ENCODE results near the gene TWF2. TPM values are rescaled to one million over a fixed set of nuclear protein-coding genes. Genes with fewer than 3 reads are reported as not detected.

Gene TWF2
- total RNA-seq, 1 experiment from 2014 or later, result 51.0 TPM

DNA sequence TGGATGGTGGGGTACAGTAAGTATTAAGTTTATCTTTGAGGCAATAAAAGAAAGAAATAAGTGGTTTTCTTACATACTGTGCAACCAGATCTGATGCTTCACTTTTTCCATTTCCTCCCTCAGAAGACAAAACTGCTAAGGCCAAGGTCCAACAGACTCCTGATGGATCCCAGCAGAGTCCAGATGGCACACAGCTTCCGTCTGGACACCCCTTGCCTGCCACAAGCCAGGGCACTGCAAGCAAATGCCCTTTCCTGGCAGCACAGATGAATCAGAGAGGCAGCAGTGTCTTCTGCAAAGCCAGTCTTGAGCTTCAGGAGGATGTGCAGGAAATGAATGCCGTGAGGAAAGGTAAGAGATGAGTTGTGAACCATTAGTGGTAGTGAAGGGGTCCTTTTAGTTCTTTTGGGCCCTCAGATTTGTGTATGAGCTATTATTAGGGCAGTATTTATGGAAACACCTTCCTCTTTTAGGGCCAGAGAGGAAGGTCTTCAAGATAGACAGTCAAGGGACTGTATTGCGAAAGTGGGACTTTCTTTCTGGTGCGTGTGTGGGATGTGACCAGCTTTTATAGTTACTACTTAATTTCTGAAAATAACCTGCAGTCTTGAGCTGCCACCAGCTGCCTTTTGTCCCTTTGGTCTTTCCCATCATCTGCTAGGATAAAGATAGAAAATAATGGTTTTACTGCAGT, 36.4 kb downstream of the TWF2 start:
- DNase-seq (ENCODE audit: low read depth), result no peak

DNA sequence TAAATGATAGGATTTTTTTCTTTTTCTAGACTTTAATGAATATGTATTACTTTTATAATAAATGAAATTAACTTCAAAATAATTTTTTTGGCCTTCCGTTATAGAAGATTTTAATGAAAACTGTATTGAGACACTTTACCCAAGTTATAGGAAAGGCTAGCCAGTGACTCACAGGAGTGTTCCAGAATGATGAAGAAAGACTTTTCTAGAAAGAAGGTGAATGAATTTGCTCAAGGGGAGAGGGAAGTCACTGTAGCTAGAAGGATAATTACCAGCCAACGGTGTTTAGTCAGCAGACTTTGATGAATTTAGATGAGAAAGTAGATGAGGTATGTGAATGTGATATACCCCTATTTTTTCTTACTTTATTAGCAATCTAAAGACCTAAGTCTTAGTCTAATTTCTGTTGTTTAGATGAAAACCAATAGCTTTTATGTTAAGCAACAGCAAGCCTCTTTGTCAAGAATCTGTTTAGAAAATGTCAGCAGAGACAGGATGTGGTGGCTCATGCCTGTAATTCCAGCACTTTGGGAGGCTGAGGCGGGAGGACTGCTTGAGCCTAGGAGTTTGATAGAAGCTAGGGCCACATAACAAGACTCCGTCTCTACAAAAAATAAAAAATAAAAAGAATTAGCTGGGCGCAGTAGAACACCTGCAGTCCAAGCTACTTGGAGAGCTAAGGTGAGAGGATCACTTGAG, 37.8 kb downstream of the TWF2 start:
- no peak for DNase-seq (ENCODE audit: low read depth)

DNA sequence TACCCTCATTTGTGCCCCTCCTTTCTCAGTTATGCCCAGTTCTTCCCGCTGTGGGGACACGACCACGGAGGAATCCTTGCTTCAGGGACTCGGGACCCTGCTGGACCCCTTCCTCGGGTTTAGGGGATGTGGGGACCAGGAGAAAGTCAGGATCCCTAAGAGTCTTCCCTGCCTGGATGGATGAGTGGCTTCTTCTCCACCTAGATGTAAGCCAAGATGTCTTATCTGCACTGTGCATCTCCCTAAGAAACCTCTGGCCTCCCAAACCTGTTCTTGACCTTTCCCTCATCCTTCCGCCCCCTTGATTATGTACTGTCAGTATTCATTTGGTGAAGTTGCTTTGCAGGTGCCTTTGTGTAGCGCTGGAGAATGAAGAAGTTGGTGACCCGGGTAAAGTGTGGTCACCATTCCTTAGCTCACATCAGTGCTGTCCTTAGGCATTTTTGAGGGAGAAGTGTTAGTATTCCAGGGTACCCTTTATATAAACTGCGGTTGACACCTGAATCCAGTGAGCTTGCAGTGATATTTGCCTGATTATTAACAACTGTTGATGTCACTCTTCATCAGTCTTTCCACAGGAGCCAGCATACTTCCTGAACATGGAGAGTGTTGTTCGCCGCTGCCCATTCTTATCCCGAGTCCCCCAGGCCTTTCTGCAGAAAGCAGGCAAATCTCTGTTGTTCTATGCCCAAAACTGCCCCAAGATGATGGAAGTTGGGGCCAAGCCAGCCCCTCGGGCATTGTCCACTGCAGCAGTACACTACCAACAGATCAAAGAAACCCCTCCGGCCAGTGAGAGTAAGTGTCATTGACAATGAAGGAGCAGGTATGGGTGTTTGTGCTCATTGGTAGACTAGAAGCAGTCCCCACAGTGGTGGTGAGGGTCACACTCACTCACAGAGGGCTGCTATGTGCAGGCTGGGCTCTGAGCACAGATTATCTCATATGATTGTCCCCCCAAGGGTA, 40.0 kb downstream of the TWF2 start:
- no peak for DNase-seq (ENCODE audit: low read depth)

DNA sequence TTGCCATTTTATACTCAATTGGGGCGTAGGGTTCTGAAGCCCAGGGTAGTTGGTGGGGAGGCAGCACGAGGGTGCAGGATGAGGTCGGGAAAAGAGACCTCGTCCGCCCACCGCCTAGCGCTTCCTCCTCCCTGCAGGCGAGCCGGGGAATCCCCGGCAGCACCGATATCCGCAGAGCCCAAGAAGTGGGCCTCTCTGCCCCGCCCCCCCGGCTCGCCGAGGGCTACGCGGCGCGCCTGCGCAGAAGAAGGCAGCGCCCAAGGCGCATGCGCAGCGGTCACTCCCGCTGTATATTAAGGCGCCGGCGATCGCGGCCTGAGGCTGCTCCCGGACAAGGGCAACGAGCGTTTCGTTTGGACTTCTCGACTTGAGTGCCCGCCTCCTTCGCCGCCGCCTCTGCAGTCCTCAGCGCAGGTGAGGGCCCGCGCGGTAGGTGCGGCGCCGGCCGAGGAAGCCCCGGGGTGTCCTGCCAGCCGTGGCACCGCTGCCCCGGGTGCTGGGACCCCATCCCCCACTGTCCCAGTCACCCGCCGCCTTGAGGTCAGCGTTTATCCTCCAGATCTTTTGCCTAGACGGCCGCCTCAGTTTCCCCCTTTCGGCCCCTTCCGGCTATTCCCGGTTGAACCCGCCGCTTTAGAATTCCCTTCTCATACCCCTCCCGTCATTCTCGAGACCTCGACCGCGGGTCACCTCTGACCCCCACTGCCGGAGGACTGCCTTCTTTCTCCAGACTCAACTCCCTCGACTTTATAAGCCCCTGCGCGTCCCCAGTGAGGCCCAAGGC, 40.9 kb downstream of the TWF2 start, which contains the start of gene ALAS1:
ALAS1 (plus strand) TSS at position 319 of the 784 bp plus-strand sequence. CDS start 1,082 bp downstream, outside the sequence.
- peak; percentile 81 for DNase-seq (ENCODE audit: low read depth)

DNA sequence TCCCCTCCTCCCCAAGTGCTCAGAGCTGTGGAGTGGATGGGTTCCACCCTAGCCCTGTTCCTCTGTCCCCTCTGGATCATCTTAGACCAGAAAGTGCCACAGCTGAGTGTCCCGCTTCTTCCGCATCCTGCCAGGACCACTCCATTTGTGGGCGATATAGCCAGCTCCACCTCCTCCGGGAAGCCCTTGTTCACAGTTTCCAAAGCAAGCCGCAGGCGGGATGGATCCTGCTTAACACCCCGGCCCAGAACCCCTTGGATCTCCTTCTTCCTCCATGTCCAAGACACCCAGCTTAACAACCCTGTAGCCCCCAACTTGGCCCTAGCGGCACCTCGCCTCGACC, 41.5 kb downstream of the TWF2 start:
- DNase-seq (ENCODE audit: low read depth), result no peak

DNA sequence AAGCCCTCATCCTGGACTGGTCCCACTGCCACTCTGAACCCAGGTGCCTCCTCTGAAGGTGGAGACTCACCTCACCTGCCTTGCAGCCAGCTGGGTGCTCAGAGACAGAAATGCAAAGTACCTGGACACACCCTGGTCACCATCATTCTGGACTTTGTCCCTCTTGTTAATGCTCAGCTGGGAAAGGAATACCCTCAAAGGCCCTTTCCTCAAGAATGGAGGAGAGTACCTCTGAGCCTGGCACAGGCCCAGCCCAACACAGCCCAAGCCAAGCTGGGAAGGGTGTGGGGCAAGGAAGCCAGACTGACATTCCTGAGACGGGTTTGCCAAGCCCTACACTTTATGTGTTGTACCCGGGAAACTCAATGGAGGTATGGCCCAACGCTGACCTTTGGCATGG, 42.0 kb downstream of the TWF2 start:
- no peak for DNase-seq (ENCODE audit: low read depth)

DNA sequence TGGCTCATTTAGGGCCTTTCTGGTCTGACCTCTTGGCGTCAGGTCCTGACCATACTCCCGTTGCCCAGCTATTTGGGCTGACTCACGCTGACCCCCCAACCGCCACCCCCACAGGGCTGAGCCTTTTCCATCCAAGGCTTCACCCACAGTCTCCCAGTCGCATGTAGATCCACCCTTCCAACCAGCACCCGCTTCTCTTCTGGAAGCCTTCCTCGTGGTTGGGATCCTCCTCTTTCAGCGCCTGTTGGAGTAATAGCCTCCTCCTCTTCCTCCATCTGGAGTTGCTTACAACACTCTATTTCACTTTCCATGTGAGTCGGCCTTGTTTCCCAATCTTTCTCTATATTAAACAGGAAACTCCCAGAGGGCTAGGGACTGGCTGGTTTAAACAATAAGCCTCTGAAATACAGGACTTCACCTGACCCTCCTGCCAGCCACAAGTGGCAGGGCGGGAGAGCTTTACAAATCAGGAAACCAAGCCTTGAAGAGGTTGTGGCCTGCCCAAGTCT, 43.1 kb downstream of the TWF2 start:
- peak; percentile 42 for DNase-seq (ENCODE audit: low read depth)

DNA sequence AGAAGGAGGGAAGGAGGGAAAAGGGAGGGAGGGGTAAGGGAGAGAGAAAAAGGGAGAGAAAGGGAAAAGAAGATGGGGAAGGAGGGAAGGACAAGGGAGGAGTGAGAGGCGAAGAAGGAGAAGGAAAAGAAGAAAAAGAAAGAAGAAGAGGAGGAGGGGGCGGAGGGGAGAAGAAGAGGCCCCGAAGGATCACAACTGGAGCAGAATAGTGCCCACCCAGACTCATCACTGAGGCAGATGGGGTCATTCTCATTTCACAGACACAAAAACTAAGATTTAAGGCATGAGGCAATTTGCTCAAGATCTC, 43.7 kb downstream of the TWF2 start:
- DNase-seq (ENCODE audit: low read depth), result no peak

DNA sequence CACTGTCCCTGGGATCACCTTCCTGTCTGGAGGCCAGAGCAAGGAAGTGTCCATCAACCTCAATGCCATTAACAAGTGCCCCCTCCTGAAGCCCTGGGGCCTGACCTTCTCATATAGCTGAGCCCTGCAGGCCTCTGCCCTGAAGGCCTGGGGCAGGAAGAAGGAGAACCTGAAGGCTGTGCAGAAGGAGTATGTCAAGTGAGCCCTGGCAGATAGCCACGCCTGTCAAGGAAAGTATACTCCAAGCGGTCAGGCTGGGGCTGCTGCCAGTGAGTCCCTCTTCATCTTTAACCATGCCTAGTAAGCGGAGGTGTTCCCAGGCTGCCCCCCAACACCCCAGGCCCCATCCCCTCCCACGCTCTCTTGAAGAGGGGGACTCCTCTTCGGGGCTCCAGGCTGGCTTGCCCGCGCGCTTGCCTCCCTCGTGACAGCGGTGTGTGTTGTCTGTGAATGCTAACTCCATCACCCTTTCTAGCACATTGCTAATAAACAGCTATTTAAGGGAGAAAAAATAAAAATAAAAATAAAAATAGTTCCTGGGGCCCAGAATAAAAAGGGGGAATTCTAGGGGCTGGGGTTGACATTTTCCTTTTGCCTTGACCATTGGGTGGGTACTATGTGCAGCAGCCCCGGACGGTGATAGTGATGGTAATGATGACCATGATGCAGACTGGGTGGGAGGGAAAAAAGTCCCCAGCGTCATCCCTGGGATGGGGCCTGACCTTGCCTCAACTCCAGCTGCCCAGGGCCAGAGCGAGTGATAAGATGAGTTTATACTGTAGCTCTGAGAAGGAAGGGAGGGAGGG, 44.3 kb downstream of the TWF2 start:
- no peak for DNase-seq (ENCODE audit: low read depth)

DNA sequence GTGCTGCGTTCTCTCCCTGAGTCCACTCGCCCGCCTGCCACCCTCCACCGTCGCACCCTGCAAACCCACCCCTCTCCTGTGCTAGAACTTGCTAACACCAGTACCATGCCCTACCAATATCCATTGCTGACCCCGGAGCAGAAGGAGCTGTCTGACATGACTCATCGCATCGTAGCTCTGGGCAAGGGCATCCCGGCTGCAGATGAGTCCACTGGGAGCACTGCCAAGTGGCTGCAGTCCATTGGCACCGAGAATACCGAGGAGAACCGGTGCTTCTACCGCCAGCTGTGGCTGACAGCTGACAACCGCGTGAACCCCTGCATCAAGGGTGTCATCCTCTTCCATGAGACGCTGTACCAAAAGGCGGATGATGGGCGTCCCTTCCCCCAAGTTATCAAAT, 45.9 kb downstream of the TWF2 start:
- DNase-seq (ENCODE audit: low read depth), result peak; percentile 83

DNA sequence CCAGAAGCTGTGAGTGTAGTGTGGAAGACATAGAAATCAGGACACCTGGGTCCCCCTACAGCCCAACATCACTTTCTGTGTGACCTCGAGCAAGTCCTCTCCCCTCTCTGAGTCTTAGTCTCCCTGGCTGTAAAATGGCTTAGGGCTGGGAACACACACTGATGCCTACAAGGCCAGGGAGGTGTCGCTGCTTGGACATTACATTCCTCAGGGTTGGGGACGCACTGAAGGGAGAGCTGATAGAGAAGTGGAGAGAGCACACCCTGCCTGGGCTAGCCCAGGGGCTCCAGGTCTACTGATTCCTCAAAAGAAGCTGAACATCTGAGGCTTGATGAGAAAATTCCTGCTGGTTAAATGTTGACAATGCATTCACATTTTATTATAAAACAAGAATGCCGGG, 47.3 kb downstream of the TWF2 start:
- DNase-seq (ENCODE audit: low read depth), result no peak

DNA sequence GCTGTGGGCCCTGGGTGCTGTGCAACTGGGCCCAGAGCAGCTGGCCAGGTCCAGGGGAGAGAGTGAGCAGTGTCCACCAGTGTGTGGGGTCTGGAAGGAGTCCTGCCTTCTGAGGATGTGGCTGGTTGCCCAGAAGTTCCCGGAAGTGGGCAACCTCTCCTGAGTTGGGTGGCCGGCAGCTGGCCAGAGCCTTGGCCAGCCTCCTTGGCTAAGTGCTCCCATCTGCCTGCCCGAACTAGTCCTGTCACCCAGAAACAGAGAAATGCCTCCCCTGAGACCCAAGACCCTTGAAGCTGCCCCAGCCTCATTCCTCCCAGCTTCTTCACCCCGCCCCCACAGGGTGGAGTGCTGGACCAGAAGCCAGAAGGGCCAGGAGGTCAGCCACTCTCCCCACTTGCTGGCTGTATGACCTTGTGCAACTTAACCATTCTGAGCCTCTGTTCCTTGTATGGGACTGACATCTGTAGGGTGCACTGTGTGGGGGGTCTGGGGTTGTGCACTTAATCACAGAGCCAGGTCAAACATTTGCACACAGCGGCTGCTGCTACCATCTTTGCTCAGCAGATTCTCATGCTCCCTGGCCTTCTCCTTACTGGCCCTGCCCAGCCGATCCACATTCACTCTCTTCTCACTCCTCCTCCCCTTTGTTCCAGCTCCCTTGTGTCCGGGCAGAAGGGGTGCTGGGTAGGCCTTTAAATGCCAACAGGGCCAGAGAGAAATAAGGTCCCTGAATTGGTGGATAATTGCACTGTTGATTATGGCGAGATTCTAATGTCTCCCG, 48.5 kb downstream of the TWF2 start:
- peak; percentile 82 for DNase-seq (ENCODE audit: low read depth)

DNA sequence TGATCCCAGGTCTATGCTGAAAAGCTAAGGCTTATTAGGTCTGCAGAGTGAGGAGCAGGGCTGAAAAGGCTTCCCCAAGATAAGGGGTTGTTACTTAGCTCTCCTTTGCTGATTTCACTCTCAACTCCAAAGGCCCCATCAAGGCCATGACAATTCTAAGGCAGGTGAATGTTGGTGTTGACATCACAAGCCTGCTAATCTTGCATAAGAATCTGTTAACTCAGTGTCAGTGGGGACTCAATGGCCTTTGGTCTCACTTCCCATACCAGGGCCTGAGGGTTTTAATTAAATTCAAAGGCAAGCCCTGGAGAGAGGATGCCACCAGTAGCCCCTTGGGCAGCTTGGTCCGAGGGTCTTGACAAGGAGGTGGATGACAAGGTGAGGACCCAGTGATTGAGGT, 50.4 kb downstream of the TWF2 start:
- DNase-seq (ENCODE audit: low read depth), result no peak

DNA sequence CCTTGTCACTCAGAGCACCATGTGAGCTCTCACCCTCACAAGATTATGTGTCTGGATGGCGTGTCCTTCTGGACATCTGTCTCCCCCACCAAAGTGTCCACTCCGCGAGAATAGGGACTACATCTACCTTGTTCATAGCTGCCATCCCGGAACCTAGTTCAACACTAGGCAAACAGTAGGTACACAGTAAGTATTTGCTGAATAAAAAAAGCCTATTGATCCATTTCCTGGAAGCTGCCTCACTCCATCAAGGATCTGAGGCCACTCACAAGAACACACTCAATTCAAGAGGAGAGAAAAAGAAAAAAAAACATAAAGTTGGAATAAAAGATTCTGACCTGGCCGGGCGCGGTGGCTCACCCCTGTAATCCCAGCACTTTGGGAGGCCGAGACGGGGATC, 52.2 kb downstream of the TWF2 start:
- DNase-seq (ENCODE audit: low read depth), result no peak

DNA sequence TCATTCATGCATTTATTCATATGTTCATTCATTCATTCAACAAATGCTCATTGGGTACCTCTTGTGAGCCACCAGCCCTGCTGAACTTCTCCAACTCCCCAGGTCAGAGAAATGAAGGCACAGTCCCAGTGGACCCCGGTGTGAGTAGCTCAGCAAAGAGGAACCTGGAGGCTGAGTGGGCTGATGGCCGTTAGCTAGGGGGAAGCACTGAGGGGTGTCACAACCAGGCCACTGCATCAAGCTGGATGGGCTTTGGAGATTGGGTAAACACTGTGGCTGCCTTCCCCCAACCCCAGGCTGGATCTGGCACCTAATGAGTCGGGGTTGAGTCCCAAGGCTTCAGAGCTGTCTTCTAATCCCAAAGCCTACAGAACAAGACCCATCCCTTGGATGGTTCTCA, 53.1 kb downstream of the TWF2 start:
- DNase-seq (ENCODE audit: low read depth), result no peak

DNA sequence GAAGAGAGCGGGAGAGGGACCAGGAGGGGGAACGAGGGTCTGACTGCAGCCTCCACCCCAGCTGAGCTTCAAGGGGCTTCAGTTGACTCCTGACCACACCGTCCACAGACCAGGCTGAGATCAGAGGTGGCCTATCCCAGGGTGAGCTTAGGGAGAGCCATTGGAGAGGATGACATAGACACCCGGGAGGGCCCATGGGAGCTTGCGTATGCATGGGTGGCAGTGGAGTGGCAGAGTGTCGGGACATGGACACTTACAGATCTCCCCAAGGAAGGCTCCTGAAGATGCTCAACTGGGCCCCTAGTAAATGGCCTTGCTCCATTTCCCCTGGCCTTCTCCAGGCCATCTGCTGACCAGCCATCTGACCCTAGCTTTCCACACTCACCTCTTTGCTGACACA, 53.6 kb downstream of the TWF2 start:
- DNase-seq (ENCODE audit: low read depth), result no peak

DNA sequence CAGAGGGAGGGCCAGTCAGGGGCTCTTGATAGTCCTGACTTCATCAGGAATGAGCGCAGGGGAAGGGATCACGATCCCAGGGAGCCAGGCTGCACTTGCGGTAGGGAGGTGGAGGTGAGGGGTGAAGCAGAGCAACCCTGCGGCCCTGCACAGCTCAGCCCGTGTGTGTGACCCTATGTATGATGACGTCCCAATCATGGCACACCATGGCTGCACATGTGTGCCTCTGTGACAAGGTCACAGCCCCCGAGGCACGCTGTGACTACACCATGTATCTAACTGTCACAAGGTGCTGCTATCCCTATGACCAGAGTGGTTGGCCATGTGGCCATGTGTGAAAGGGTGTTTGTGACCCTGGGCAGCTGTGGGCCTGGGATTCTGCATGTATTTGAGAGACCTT, 54.3 kb downstream of the TWF2 start:
- no peak for DNase-seq (ENCODE audit: low read depth)

DNA sequence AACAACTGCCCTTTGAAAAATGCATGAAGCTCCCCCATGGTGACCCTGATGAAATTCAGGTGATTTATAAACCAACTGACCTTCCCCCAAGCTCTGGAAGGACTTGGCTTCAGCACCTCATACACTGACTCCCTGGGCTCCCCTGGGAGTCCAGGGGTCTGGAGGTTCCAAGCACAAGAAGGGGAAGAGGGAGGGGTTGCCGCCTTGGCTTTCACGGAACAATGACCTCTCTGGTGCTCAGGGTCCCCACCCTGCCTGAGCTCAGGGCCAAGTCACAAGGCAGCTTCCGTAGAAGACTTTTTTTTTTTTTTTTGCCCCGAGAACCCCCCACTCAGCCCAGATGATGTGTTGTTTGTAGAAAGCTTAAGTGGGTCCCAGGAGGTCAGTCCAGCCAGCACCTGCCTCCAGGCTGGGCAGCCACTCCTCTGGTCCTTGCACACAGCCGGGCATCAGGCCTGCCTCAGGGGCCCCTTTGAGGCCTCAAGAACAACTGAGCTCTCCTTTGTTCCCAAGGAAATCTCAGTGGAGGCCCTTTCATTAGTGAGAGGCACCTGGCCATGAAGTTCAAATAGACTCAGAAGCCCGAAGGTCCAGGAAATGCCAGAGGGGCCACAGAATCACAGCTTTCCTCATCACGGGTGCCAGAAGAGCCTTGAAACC, 55.0 kb downstream of the TWF2 start:
- no peak for DNase-seq (ENCODE audit: low read depth)

DNA sequence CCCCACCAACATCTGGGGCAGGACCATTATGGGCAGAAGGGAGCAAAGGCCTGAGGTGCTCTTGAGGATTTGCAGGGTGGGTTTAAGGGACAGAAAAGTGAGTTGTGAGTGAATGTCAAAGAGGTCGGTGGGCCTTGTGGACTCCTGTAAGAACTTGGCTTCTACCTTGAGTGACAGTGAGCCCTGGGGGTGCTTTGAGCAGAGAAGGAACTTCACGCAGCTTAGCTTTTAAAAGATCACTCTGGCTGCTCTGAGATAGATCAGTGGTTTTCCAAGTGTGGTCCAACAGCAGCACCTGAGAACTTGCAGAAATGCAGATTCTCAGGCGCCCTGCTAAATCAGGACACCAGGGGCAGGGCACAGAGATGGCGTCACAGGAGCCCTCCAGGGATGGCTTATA, 56.3 kb downstream of the TWF2 start:
- DNase-seq (ENCODE audit: low read depth), result no peak

Measured in M059J (cell line).